PC-9 (cell line): ENCODE data around the gene APBB3. TPM values are rescaled to one million over a fixed set of nuclear protein-coding genes. Genes with fewer than 3 reads are reported as not detected.
A peak's percentile ranks its signal among the peaks of the same experiment; 100 is the strongest.

Source experiments
- BruUV-seq: library from RNA; stranded (reverse); fragments of 400-500 nt; replicated peaks from 2 replicates; lab custom pipeline; 2021; lab: Mats Ljungman, UMichigan
- CTCF ChIA-PET: fragments of 300-600 bp; sonication (Branson Sonifier 250); formaldehyde crosslinking; loops from one replicate; lab custom pipeline; 2022; ENCODE audit warnings: antibody characterized with exemption; lab: Charles Lee
- POLR2A ChIA-PET: fragments of 300-600 bp; sonication (Branson Sonifier 250); formaldehyde crosslinking; loops from one replicate; lab custom pipeline; 2022; ENCODE audit warnings: antibody characterized with exemption; ENCODE audit not compliant: unreplicated experiment; lab: Charles Lee
- DNase-seq, 2 experiments: peaks; one replicate each; pipeline versions ENCODE4 v3.0.0 to v3.0.0-alpha.2; 2015 to 2022; ENCODE audit warnings: mixed read lengths in 1 of 2
- H2AFZ ChIP-seq: fragments of 200-600 bp; sonication (generic); 2 replicates; pipeline ENCODE4 v1.8.1; 2017; ENCODE audit warnings: antibody characterized with exemption
- H3F3A ChIP-seq: fragments of 200-600 bp; sonication (generic); 2 replicates; pipeline ENCODE4 v1.8.1; 2017; ENCODE audit warnings: antibody characterized with exemption, mild to moderate bottlenecking, low read depth; ENCODE audit not compliant: insufficient read depth
- H3K27ac ChIP-seq: fragments of 200-600 bp; sonication (generic); 2 replicates; pipeline ENCODE4 v1.6.1; 2016; ENCODE audit warnings: mixed run types
- H3K27me3 ChIP-seq: fragments of 200-600 bp; sonication (generic); 2 replicates; pipeline ENCODE4 v1.6.1; 2016; ENCODE audit warnings: low read depth, mixed run types; ENCODE audit not compliant: insufficient read depth
- H3K36me3 ChIP-seq: fragments of 200-600 bp; sonication (generic); 2 replicates; pipeline ENCODE4 v1.6.1; 2016; ENCODE audit warnings: low read depth, mixed run types
- H3K4me1 ChIP-seq: fragments of 200-600 bp; sonication (generic); replicated peaks from 2 replicates; pipeline ENCODE4 v1.6.1; 2016; ENCODE audit warnings: mixed run types; ENCODE audit not compliant: insufficient read depth
- H3K4me2 ChIP-seq: fragments of 200-600 bp; sonication (generic); 2 replicates; pipeline ENCODE4 v1.6.1; 2017; ENCODE audit warnings: mixed run types
- H3K4me3 ChIP-seq: fragments of 200-600 bp; sonication (generic); 2 replicates; pipeline ENCODE4 v1.6.1; 2016; ENCODE audit warnings: mixed run types
- H3K79me2 ChIP-seq: fragments of 200-600 bp; sonication (generic); 2 replicates; pipeline ENCODE4 v1.6.1; 2017; ENCODE audit warnings: low read depth, mixed run types
- H3K9me2 ChIP-seq: fragments of 200-600 bp; sonication (generic); 2 replicates; pipeline ENCODE4 v1.8.1; 2017; ENCODE audit warnings: mild to moderate bottlenecking; ENCODE audit not compliant: insufficient read depth
- H3K9me3 ChIP-seq: fragments of 200-600 bp; sonication (generic); 2 replicates; pipeline ENCODE4 v1.8.1; 2016; ENCODE audit warnings: low read depth; ENCODE audit not compliant: insufficient read depth
- H4K20me1 ChIP-seq: fragments of 200-600 bp; sonication (generic); 2 replicates; pipeline ENCODE4 v1.8.1; 2017; ENCODE audit not compliant: insufficient read depth
- EZH2 ChIP-seq: fragments of 200-600 bp; sonication (generic); IDR thresholded peaks from 2 replicates; pipeline ENCODE4 v1.8.0; 2017; ENCODE audit warnings: antibody characterized with exemption, low read depth
- intact Hi-C: fragments of 100-400 bp; cut with micrococcal nuclease; formaldehyde crosslinking; loops from one replicate; pipeline ENCODE4 v1.10.0; 2022; ENCODE audit not compliant: unreplicated experiment
- total RNA-seq: library from RNA; stranded (reverse); gene quantifications from 2 replicates; pipeline ENCODE4 v1.2.3, GENCODE V29; 2021
- TF ChIP-seq, protein P1 (sequence below): fragments of 200-600 bp; sonication (generic); conservative IDR thresholded peaks from 2 replicates; pipeline ENCODE4 v1.6.1; 2017; ENCODE audit warnings: mixed run types, antibody characterized with exemption, mild to moderate bottlenecking, moderate library complexity

APBB3 gene
- total RNA-seq, 1 experiment from 2014 or later: 26.0 TPM

DNA sequence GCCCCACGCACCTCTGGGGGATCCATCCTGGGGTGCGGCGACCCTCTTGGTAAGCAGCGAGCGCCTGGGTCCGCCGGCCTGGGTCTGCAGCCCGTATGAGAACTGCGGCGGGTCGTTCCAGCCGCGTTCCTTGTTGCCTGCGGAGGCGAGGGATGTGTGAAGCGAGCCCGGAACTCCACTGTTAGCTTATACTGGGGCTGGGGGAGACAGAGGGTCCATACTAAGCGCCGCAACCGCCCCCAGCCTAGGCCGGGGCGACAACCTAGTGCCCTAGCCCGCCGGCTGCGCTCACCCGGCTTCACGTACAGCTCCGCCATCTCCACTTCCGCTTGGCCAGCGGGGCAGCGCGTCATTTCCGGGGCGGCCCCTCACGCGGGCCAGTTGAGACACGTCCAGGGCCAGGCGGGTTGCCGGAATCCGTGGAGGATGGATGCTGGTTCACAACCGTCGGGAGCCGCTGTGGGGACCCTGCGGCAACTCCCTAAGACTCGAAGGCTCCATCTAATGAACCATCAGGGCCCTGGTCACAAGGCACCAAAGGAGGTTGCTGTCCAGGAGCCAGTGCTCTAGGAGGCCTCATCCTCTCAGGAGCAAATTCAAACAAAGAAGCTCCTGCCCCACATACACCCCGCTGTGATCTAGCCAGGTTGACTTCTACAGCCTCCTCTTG, 7.1 kb downstream of the APBB3 start, which contains the start of gene SRA1:
Gene SRA1, minus strand, starts transcription at position 338 of the 670 bp plus-strand sequence. Its CDS starts 21 bp downstream, at position 317.
- intact Hi-C loops: loop anchor here (2.0 kb wide), 2 partner anchors 90 to 162 kb away; partner anchors contain the start of genes IK and NDUFA2
- H3K27me3 ChIP-seq: no peaks in the 10 kb centered on the region
- TF ChIP-seq, protein P1, sequence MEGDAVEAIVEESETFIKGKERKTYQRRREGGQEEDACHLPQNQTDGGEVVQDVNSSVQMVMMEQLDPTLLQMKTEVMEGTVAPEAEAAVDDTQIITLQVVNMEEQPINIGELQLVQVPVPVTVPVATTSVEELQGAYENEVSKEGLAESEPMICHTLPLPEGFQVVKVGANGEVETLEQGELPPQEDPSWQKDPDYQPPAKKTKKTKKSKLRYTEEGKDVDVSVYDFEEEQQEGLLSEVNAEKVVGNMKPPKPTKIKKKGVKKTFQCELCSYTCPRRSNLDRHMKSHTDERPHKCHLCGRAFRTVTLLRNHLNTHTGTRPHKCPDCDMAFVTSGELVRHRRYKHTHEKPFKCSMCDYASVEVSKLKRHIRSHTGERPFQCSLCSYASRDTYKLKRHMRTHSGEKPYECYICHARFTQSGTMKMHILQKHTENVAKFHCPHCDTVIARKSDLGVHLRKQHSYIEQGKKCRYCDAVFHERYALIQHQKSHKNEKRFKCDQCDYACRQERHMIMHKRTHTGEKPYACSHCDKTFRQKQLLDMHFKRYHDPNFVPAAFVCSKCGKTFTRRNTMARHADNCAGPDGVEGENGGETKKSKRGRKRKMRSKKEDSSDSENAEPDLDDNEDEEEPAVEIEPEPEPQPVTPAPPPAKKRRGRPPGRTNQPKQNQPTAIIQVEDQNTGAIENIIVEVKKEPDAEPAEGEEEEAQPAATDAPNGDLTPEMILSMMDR: no peak
- TF ChIP-seq EZH2: no peak

GRCh38 chr5:140556438-140556837, 8.0 kb downstream of the APBB3 start:
- Histone ChIP-seq H4K20me1 (no peaks in the 10 kb centered on the region), H3K9me3 (no peaks in the 10 kb centered on the region), H3K4me3 (peak overlapping the region; percentile 73), H3K36me3 (no peaks in the 10 kb centered on the region), H3F3A (peaks cover 17% of the 10 kb centered on the region; the same call in 1 of the 2 replicates), H3K9me2 (no peaks in the 10 kb centered on the region), H3K27ac (peak overlapping the region; percentile 20; the same call in 1 of the 2 replicates), H2AFZ (no peak overlapping the region), H3K4me1 (peaks cover 10% of the 10 kb centered on the region), H3K4me2 (peak overlapping the region; percentile 90), H3K27me3 (no peaks in the 10 kb centered on the region), H3K79me2 (peaks cover 29% of the 10 kb centered on the region)
- intact Hi-C loops: loop anchor here (2.0 kb wide), 2 partner anchors 90 to 162 kb away; partner anchors contain the start of genes IK and NDUFA2
- no peak for TF ChIP-seq EZH2
- TF ChIP-seq, protein P1: no peak
- no peak for DNase-seq
- CTCF ChIA-PET: no interaction called here
- POLR2A ChIA-PET: no interaction called here
- TSS peak; percentile 59 for BruUV-seq

More for the DNA sequence above, 7.1 kb downstream of the APBB3 start, which contains the start of gene SRA1:
- BruUV-seq: no TSS peak
- H3K4me1 ChIP-seq: peaks cover 10% of the 10 kb centered on the region
- H3K27ac ChIP-seq: peak within 1 kb of the TSS; percentile 39; the same call in 1 of the 2 replicates
- H3K36me3 ChIP-seq: no peaks in the 10 kb centered on the region
- ChIA-PET CTCF (interaction anchor here (0.5 kb wide), 1 partner anchor 163 kb away, joined by 3 read pairs; no protein-coding TSS in a partner anchor), POLR2A (interaction anchor here (0.7 kb wide), 1 partner anchor 9 kb away, joined by 3 read pairs; no protein-coding TSS in a partner anchor)
- peaks cover 29% of the 10 kb centered on the region for H3K79me2 ChIP-seq
- H3K4me2 ChIP-seq: peak within 1 kb of the TSS; percentile 90
- H2AFZ ChIP-seq: peak within 1 kb of the TSS; percentile 66
- H3K4me3 ChIP-seq: peak within 1 kb of the TSS; percentile 73
- H4K20me1 ChIP-seq: no peaks in the 10 kb centered on the region
- no peaks in the 10 kb centered on the region for H3K9me2 ChIP-seq
- H3F3A ChIP-seq: 0 out of 2 replicates have a peak, but pooled peaks cover 14% of the 10 kb centered on the region
- no peaks in the 10 kb centered on the region for H3K9me3 ChIP-seq
- DNase-seq: peak; percentile 78 to 89

DNA sequence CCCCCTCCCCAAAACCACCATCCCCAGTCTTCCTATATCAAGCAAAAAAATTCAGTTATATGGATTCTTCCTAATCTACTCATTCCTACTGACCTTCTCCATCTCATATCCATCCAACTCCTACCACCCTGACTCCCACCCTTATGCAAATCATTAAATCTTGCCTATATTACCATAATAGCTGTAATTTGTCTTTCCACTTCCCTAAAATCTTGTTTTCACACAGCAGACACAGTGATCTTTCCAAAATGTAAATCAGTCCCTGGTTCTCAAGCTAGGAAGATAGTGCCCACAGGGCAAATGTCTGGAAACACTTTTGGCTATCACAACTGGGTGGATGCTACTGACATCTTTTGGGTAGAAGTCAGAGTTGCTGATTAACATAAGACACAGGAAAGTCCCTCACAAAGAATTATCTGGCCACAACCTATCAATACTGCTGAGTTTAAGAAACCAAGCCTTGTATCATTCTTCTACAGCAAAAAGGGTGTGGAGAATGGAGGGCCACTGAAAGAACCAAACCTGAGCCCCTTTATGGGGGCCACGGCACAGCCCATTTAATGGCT, 8.6 kb downstream of the APBB3 start:
- CTCF ChIA-PET: no interaction called here
- intact Hi-C loops: loop anchor here (2.0 kb wide), 2 partner anchors 91 to 163 kb away; partner anchors contain the start of genes IK and NDUFA2
- Histone ChIP-seq H4K20me1 (no peaks in the 10 kb centered on the region), H3K9me2 (no peaks in the 10 kb centered on the region), H3F3A (peaks cover 18% of the 10 kb centered on the region; the same call in 1 of the 2 replicates), H3K4me3 (peak overlapping the region; percentile 73), H3K27ac (no peak overlapping the region), H2AFZ (no peak overlapping the region), H3K27me3 (no peaks in the 10 kb centered on the region), H3K4me2 (peak overlapping the region; percentile 90), H3K4me1 (peaks cover 10% of the 10 kb centered on the region), H3K79me2 (peaks cover 29% of the 10 kb centered on the region), H3K9me3 (no peaks in the 10 kb centered on the region), H3K36me3 (no peaks in the 10 kb centered on the region)
- POLR2A ChIA-PET: no interaction called here
- DNase-seq: no peak
- TF ChIP-seq, protein P1: no peak
- TF ChIP-seq EZH2: no peak
- no TSS peak for BruUV-seq
